Naive thymus-derived CD4-positive, alpha-beta T cell (primary cell): ENCODE measurements around the gene CDH24. TPM values are rescaled to one million over a fixed set of nuclear protein-coding genes. Genes with fewer than 3 reads are reported as not detected.

Source experiments
- ATAC-seq: fragments of 150-1000 bp; cut with Tn5 transposase; 2 replicates; pipeline ENCODE4 v1.10.0; 2021; ENCODE audit warnings: mild to moderate bottlenecking, moderate library complexity
- CTCF ChIA-PET: fragments of 350-600 bp; sonication (Branson Sonifier 250); formaldehyde crosslinking; loops from one replicate; lab custom pipeline; 2021; ENCODE audit warnings: antibody characterized with exemption; lab: Charles Lee
- POLR2A ChIA-PET: fragments of 350-600 bp; sonication (Branson Sonifier 250); formaldehyde crosslinking; loops from one replicate; lab custom pipeline; 2021; ENCODE audit warnings: antibody characterized with exemption, inconsistent platforms; lab: Charles Lee
- DNase-seq, 9 donors: peaks; one replicate each; pipeline versions ENCODE4 v3.0.0 to v3.0.0-alpha.2; 2020 to 2022; ENCODE audit warnings: mixed read lengths in 1 of 9
- H3K27ac ChIP-seq: one replicate; pipeline ENCODE4 v1.7.0; 2013; ENCODE audit warnings: mild to moderate bottlenecking, low read depth, low read length, moderate library complexity
- H3K27me3 ChIP-seq, 2 donors: one replicate each; pipeline ENCODE4 v1.7.0; 2013; ENCODE audit warnings: low read length in 2 of 2, mild to moderate bottlenecking in 2 of 2, moderate library complexity in 2 of 2; ENCODE audit not compliant: control insufficient read depth in 2 of 2, insufficient read depth in 2 of 2
- H3K36me3 ChIP-seq, 3 experiments: 1 replicate in 2 of 3; 2 replicates in 1 of 3; pipeline ENCODE4 v1.7.0; 2013; ENCODE audit warnings: low read length in 3 of 3, mild to moderate bottlenecking in 3 of 3, moderate library complexity in 1 of 3; ENCODE audit not compliant: insufficient read depth in 3 of 3, control insufficient read depth in 2 of 3
- H3K4me1 ChIP-seq, 2 donors: one replicate each; pipeline ENCODE4 v1.7.0; 2013; ENCODE audit warnings: low read length in 2 of 2, mild to moderate bottlenecking in 2 of 2, moderate library complexity in 1 of 2; ENCODE audit not compliant: control insufficient read depth in 2 of 2, insufficient read depth in 2 of 2
- H3K4me3 ChIP-seq: 2 replicates; pipeline ENCODE4 v1.7.0; 2013; ENCODE audit warnings: mild to moderate bottlenecking, low read length
- H3K9me3 ChIP-seq, 3 experiments: 1 replicate in 2 of 3; 2 replicates in 1 of 3; pipeline ENCODE4 v1.7.0; 2013; ENCODE audit warnings: low read length in 3 of 3; ENCODE audit not compliant: control insufficient read depth in 2 of 3
- H3K27ac Mint-ChIP-seq, 9 donors: one replicate each; pipeline ENCODE4 v1.8.0; 2020 to 2022; ENCODE audit warnings: mixed read lengths in 9 of 9, mild to moderate bottlenecking in 8 of 9, moderate library complexity in 5 of 9, inconsistent platforms in 2 of 9
- H3K27me3 Mint-ChIP-seq, 5 donors: one replicate each; pipeline ENCODE4 v1.8.0; 2021 to 2022; ENCODE audit warnings: mixed read lengths in 5 of 5, mild to moderate bottlenecking in 1 of 5
- H3K36me3 Mint-ChIP-seq, 5 donors: one replicate each; pipeline ENCODE4 v1.8.0; 2020 to 2022; ENCODE audit warnings: mixed read lengths in 5 of 5, mild to moderate bottlenecking in 3 of 5, inconsistent platforms in 1 of 5
- H3K4me1 Mint-ChIP-seq, 7 donors: one replicate each; pipeline ENCODE4 v1.8.0; 2020 to 2022; ENCODE audit warnings: mixed read lengths in 7 of 7, mild to moderate bottlenecking in 3 of 7, inconsistent platforms in 1 of 7
- H3K4me3 Mint-ChIP-seq, 10 donors: one replicate each; pipeline ENCODE4 v1.8.0; 2020 to 2022; ENCODE audit warnings: mild to moderate bottlenecking in 10 of 10, mixed read lengths in 10 of 10, moderate library complexity in 6 of 10, inconsistent platforms in 2 of 10
- H3K9me3 Mint-ChIP-seq, 11 donors: one replicate each; pipeline ENCODE4 v1.8.0; 2020 to 2022; ENCODE audit warnings: mixed read lengths in 11 of 11, mild to moderate bottlenecking in 4 of 11, inconsistent platforms in 1 of 11, moderate library complexity in 1 of 11
- intact Hi-C, 2 donors: fragments of 100-400 bp; cut with micrococcal nuclease; formaldehyde crosslinking; loops; one replicate each; pipeline ENCODE4 v1.15.1; 2023
- polyA plus RNA-seq, 2 donors: library from polyadenylated mRNA; unstranded; fragments of 300-500 nt; fragmentation: Illumina TruSeq; gene quantifications; one replicate each; pipeline ENCODE4 v1.2.3, GENCODE V29; 2021
- total RNA-seq, 6 experiments: library from RNA in 5 of 6; stranded (reverse) in 5 of 6; gene quantifications; 1 replicate in 5 of 6; 2 replicates in 1 of 6; pipeline ENCODE4 v1.2.3 and lab custom pipeline; 2021 to 2026

Gene CDH24
- total and polyA plus RNA-seq, 7 experiments from 2014 or later, result 0.30 to 3.7 (median 1.7) TPM

- POLR2A ChIA-PET, result interaction anchor here (0.6 to 6.3 kb wide), 4 partner anchors 9 to 45 kb away, joined by 4 to 79 read pairs (median 42); partner anchors contain the start of gene PSMB5
- no peak for ATAC-seq
- DNase-seq, result no peak
- H3K36me3 ChIP-seq, result peaks cover 0 to 16% (median 4%) of the 10 kb centered on the region in 3 experiments
- no peaks in the 10 kb centered on the region for H3K27me3 ChIP-seq
- Mint-ChIP-seq H3K9me3 (peaks cover 0 to 2% (median 0%) of the 10 kb centered on the region in 11 donors), H3K27me3 (no peaks in the 10 kb centered on the region), H3K36me3 (peaks cover 7 to 28% (median 22%) of the 10 kb centered on the region in 5 donors), H3K4me3 (peak overlapping the region in 7 of 10 donors; percentile 29 to 96 (median 74)), H3K4me1 (peaks cover 43 to 79% (median 69%) of the 10 kb centered on the region in 7 donors), H3K27ac (peak overlapping the region in 8 of 9 donors; percentile 86 to 100 (median 92))
- H3K27ac ChIP-seq, result peak overlapping the region; percentile 63
- no peaks in the 10 kb centered on the region for H3K9me3 ChIP-seq
- H3K4me3 ChIP-seq, result no peak overlapping the region
- peaks cover 0 to 71% of the 10 kb centered on the region in 2 donors for H3K4me1 ChIP-seq
- CTCF ChIA-PET, result interaction anchor here (1.0 to 1.5 kb wide), 6 partner anchors 10 to 51 kb away, joined by 3 to 10 read pairs (median 4); no protein-coding TSS in a partner anchor
- intact Hi-C loops, result loop anchor here in 1 of 2 donors (1.0 to 5.0 kb wide), 2 partner anchors 12 to 34 kb away; partner anchors contain the start of gene CDH24
Observed at GRCh38 chr14:23023795-23024152, 33.5 kb downstream of the CDH24 start.

- H3K27me3 Mint-ChIP-seq, result no peaks in the 10 kb centered on the region
- Histone ChIP-seq H3K9me3 (no peaks in the 10 kb centered on the region), H3K36me3 (peaks cover 0 to 16% (median 4%) of the 10 kb centered on the region in 3 experiments), H3K4me1 (peaks cover 0 to 66% of the 10 kb centered on the region in 2 donors), H3K27me3 (no peaks in the 10 kb centered on the region), H3K4me3 (peak overlapping the region; percentile 13), H3K27ac (peak overlapping the region; percentile 63)
- ATAC-seq (peak; percentile 49), DNase-seq (peak in 5 of 9 donors; percentile 20 to 44 (median 29))
- CTCF ChIA-PET, result interaction anchor here (0.5 to 1.5 kb wide), 8 partner anchors 10 to 1510 kb away, joined by 3 to 10 read pairs (median 4); no protein-coding TSS in a partner anchor
- POLR2A ChIA-PET, result interaction anchor here (1.8 to 6.3 kb wide), 4 partner anchors 10 to 28 kb away, joined by 5 to 79 read pairs (median 42); partner anchors contain the start of gene PSMB5
- peaks cover 7 to 24% (median 19%) of the 10 kb centered on the region in 5 donors for H3K36me3 Mint-ChIP-seq
- intact Hi-C loops, result loop anchor here in 1 of 2 donors (1.0 to 5.0 kb wide), 2 partner anchors 12 to 34 kb away; partner anchors contain the start of gene CDH24
- H3K4me1 Mint-ChIP-seq, result peaks cover 41 to 75% (median 65%) of the 10 kb centered on the region in 7 donors
- H3K4me3 Mint-ChIP-seq, result peak overlapping the region in 9 of 10 donors; percentile 66 to 96 (median 85)
- peak overlapping the region; percentile 1 to 100 (median 91) for H3K27ac Mint-ChIP-seq
- H3K9me3 Mint-ChIP-seq, result peaks cover 0 to 2% (median 0%) of the 10 kb centered on the region in 11 donors
Observed at GRCh38 chr14:23023022-23023794, 34.1 kb downstream of the CDH24 start.

- Histone ChIP-seq H3K36me3 (peaks cover 0 to 16% (median 4%) of the 10 kb centered on the region in 3 experiments), H3K27me3 (no peaks in the 10 kb centered on the region), H3K4me3 (peak overlapping the region; percentile 24), H3K27ac (peak overlapping the region; percentile 63), H3K9me3 (no peaks in the 10 kb centered on the region), H3K4me1 (peaks cover 0 to 59% of the 10 kb centered on the region in 2 donors)
- Mint-ChIP-seq H3K4me1 (peaks cover 34 to 74% (median 60%) of the 10 kb centered on the region in 7 donors), H3K27me3 (no peaks in the 10 kb centered on the region), H3K9me3 (no peaks in the 10 kb centered on the region), H3K27ac (peak overlapping the region in 8 of 9 donors; percentile 86 to 100 (median 92)), H3K36me3 (peaks cover 7 to 18% (median 16%) of the 10 kb centered on the region in 5 donors), H3K4me3 (peak overlapping the region in 9 of 10 donors; percentile 79 to 99 (median 88))
- ATAC-seq (no peak), DNase-seq (no peak)
- POLR2A ChIA-PET, result interaction anchor here (0.5 to 6.3 kb wide), 9 partner anchors 9 to 273 kb away, joined by 3 to 79 read pairs (median 4); partner anchors contain the start of genes AJUBA and PSMB5
- CTCF ChIA-PET, result interaction anchor here (0.5 to 1.2 kb wide), 5 partner anchors 15 to 507 kb away, joined by 3 to 5 read pairs (median 3); no protein-coding TSS in a partner anchor
- intact Hi-C loops, result loop anchor here in 1 of 2 donors (1.0 to 5.0 kb wide), 2 partner anchors 7 to 35 kb away; partner anchors contain the start of gene CDH24
Observed at GRCh38 chr14:23021889-23022442, 35.4 kb downstream of the CDH24 start.

- H3K27me3 ChIP-seq, result no peaks in the 10 kb centered on the region
- peak overlapping the region in 8 of 9 donors; percentile 86 to 100 (median 92) for H3K27ac Mint-ChIP-seq
- ChIA-PET CTCF (interaction anchor here (1.0 to 1.8 kb wide), 8 partner anchors 14 to 56 kb away, joined by 3 to 10 read pairs (median 5); no protein-coding TSS in a partner anchor), POLR2A (interaction anchor here (0.9 to 6.3 kb wide), 10 partner anchors 8 to 274 kb away, joined by 3 to 79 read pairs (median 4); partner anchors contain the start of genes AJUBA and PSMB5)
- H3K27ac ChIP-seq, result peak overlapping the region; percentile 63
- intact Hi-C loops, result loop anchor here in 1 of 2 donors (1.0 to 5.0 kb wide), 2 partner anchors 8 to 36 kb away; partner anchors contain the start of gene CDH24
- DNase-seq, result no peak
- H3K4me3 ChIP-seq, result peak overlapping the region; percentile 24
- peaks cover 0 to 59% of the 10 kb centered on the region in 2 donors for H3K4me1 ChIP-seq
- peaks cover 34 to 75% (median 60%) of the 10 kb centered on the region in 7 donors for H3K4me1 Mint-ChIP-seq
- peaks cover 0 to 16% (median 4%) of the 10 kb centered on the region in 3 experiments for H3K36me3 ChIP-seq
- H3K4me3 Mint-ChIP-seq, result peak overlapping the region; percentile 7 to 99 (median 87)
- H3K36me3 Mint-ChIP-seq, result peaks cover 7 to 18% (median 16%) of the 10 kb centered on the region in 5 donors
- no peaks in the 10 kb centered on the region for H3K9me3 Mint-ChIP-seq
- H3K9me3 ChIP-seq, result no peaks in the 10 kb centered on the region
- ATAC-seq, result no peak
- no peaks in the 10 kb centered on the region for H3K27me3 Mint-ChIP-seq
Observed at GRCh38 chr14:23021434-23021833, 35.9 kb downstream of the CDH24 start.

GRCh38 chr14:23020143-23021128, 36.9 kb downstream of the CDH24 start:
- Mint-ChIP-seq H3K4me3 (peak overlapping the region; percentile 36 to 99 (median 87)), H3K9me3 (no peaks in the 10 kb centered on the region), H3K27me3 (no peaks in the 10 kb centered on the region), H3K4me1 (peaks cover 36 to 71% (median 62%) of the 10 kb centered on the region in 7 donors), H3K27ac (peak overlapping the region; percentile 34 to 100 (median 91)), H3K36me3 (peaks cover 2 to 12% (median 8%) of the 10 kb centered on the region in 5 donors)
- CTCF ChIA-PET, result interaction anchor here (0.6 to 1.8 kb wide), 9 partner anchors 12 to 546 kb away, joined by 3 to 10 read pairs (median 3); no protein-coding TSS in a partner anchor
- intact Hi-C loops, result loop anchor here in 1 of 2 donors (1.0 to 5.0 kb wide), 3 partner anchors 9 to 37 kb away; partner anchors contain the start of gene CDH24
- Histone ChIP-seq H3K4me1 (peaks cover 0 to 55% of the 10 kb centered on the region in 2 donors), H3K27ac (peak overlapping the region; percentile 63), H3K36me3 (peaks cover 0 to 6% (median 0%) of the 10 kb centered on the region in 3 experiments), H3K27me3 (no peaks in the 10 kb centered on the region), H3K9me3 (no peaks in the 10 kb centered on the region), H3K4me3 (peak overlapping the region; percentile 24)
- peak; percentile 86 for ATAC-seq
- POLR2A ChIA-PET, result interaction anchor here (0.6 to 6.3 kb wide), 7 partner anchors 8 to 41 kb away, joined by 3 to 79 read pairs (median 8); partner anchors contain the start of gene PSMB5
- DNase-seq, result peak in 6 of 9 donors; percentile 32 to 64 (median 49)
